OCI-LY7 (cell line): Measurements from ENCODE around the gene EYA2. TPM values are rescaled to one million over a fixed set of nuclear protein-coding genes. Genes with fewer than 3 reads are reported as not detected.

Experiments
- BruUV-seq: library from RNA; stranded (reverse); fragments of 400-500 nt; replicated peaks from 2 replicates; lab custom pipeline; 2021; lab: Mats Ljungman, UMichigan
- CTCF ChIA-PET: fragments of 300-600 bp; sonication (Branson Sonifier 250); formaldehyde crosslinking; loops from one replicate; lab custom pipeline; 2022; ENCODE audit warnings: antibody characterized with exemption; ENCODE audit not compliant: unreplicated experiment; lab: Charles Lee
- POLR2A ChIA-PET: fragments of 300-600 bp; sonication (Branson Sonifier 250); formaldehyde crosslinking; loops from one replicate; lab custom pipeline; 2022; ENCODE audit warnings: antibody characterized with exemption; lab: Charles Lee
- DNase-seq: peaks from one replicate; pipeline ENCODE4 v3.0.0-alpha.2; 2015; ENCODE audit warnings: low spot score
- H2AFZ ChIP-seq: fragments of 200-600 bp; sonication (generic), shearing (Covaris generic); 2 replicates; pipeline ENCODE4 v1.6.1; 2014; ENCODE audit warnings: mild to moderate bottlenecking, antibody characterized with exemption, low read length, moderate library complexity
- H3K27ac ChIP-seq: fragments of 200-600 bp; sonication (generic); 2 replicates; pipeline ENCODE4 v1.5.1; 2014; ENCODE audit warnings: mixed run types, low read depth, mild to moderate bottlenecking, moderate library complexity, low read length, inconsistent platforms; ENCODE audit not compliant: poor library complexity, severe bottlenecking
- H3K36me3 ChIP-seq: fragments of 200-600 bp; sonication (generic); 2 replicates; pipeline ENCODE4 v1.6.1; 2014; ENCODE audit warnings: mild to moderate bottlenecking, antibody characterized with exemption, low read length, moderate library complexity, mixed read lengths; ENCODE audit not compliant: insufficient read depth
- H3K4me1 ChIP-seq: fragments of 200-600 bp; sonication (generic); 2 replicates; pipeline ENCODE4 v1.5.1; 2014; ENCODE audit warnings: mild to moderate bottlenecking, low read length; ENCODE audit not compliant: insufficient read depth, poor library complexity, severe bottlenecking
- H3K4me2 ChIP-seq: fragments of 200-600 bp; sonication (generic); 2 replicates; pipeline ENCODE4 v1.6.1; 2014; ENCODE audit warnings: mild to moderate bottlenecking, low read length
- H3K4me3 ChIP-seq: fragments of 200-600 bp; sonication (generic); 2 replicates; pipeline ENCODE4 v1.5.1; 2014; ENCODE audit warnings: mild to moderate bottlenecking, low read depth, low read length; ENCODE audit not compliant: poor library complexity, severe bottlenecking
- H3K79me2 ChIP-seq: fragments of 200-600 bp; sonication (generic); 2 replicates; pipeline ENCODE4 v1.6.1; 2016; ENCODE audit warnings: low read depth, mild to moderate bottlenecking, low read length, moderate library complexity, mixed read lengths; ENCODE audit not compliant: insufficient read depth
- H3K9me2 ChIP-seq: fragments of 200-600 bp; sonication (generic); 2 replicates; pipeline ENCODE4 v1.6.1; 2016; ENCODE audit warnings: mild to moderate bottlenecking, low read length, mixed read lengths; ENCODE audit not compliant: insufficient read depth
- H3K9me3 ChIP-seq: fragments of 200-600 bp; sonication (generic); 2 replicates; pipeline ENCODE4 v1.6.1; 2014; ENCODE audit warnings: mild to moderate bottlenecking, mixed run types, low read length, mixed read lengths
- H4K20me1 ChIP-seq: fragments of 200-600 bp; sonication (generic); 2 replicates; pipeline ENCODE4 v1.6.1; 2014; ENCODE audit warnings: mild to moderate bottlenecking, antibody characterized with exemption, low read length, moderate library complexity, mixed read lengths; ENCODE audit not compliant: insufficient read depth
- CTCF ChIP-seq: fragments of 200-600 bp; sonication (generic); conservative IDR thresholded peaks from 2 replicates; pipeline ENCODE4 v1.5.1; 2014; ENCODE audit warnings: mild to moderate bottlenecking, antibody characterized with exemption, low read length, moderate library complexity, mixed read lengths
- EZH2phosphoT487 ChIP-seq: fragments of 200-600 bp; sonication (generic); IDR thresholded peaks from 2 replicates; pipeline ENCODE4 v1.6.1; 2018; ENCODE audit warnings: low read depth, borderline replicate concordance, mild to moderate bottlenecking, mixed run types, antibody characterized with exemption, low read length, moderate library complexity, mixed read lengths
- intact Hi-C: fragments of 100-400 bp; cut with micrococcal nuclease; formaldehyde crosslinking; loops from one replicate; pipeline ENCODE4 v1.10.0; 2022; ENCODE audit not compliant: unreplicated experiment
- total RNA-seq, 2 experiments: library from RNA; depleted of rRNA in 1 of 2; stranded (reverse); fragments of >200 nt in 1 of 2; shearing (Covaris generic) in 1 of 2; gene quantifications; 2 replicates each; pipeline ENCODE4 v1.2.3, GENCODE V29; 2014 to 2022

EYA2 gene
- total RNA-seq, 2 experiments from 2014 or later, result not detected

GRCh38 chr20:46951840-46952497 is 57.3 kb downstream of the EYA2 start:
- Histone ChIP-seq H3K36me3 (no peaks in the 10 kb centered on the region), H2AFZ (no peak overlapping the region), H3K4me2 (no peak overlapping the region), H3K79me2 (no peaks in the 10 kb centered on the region), H3K9me3 (peaks cover 13% of the 10 kb centered on the region), H3K4me3 (no peak overlapping the region), H3K27ac (no peak overlapping the region), H3K4me1 (no peaks in the 10 kb centered on the region), H3K9me2 (no peaks in the 10 kb centered on the region), H4K20me1 (no peaks in the 10 kb centered on the region)
- no peak for DNase-seq
- TF ChIP-seq EZH2phosphoT487 (no peak), CTCF (no peak)
- no TSS peak for BruUV-seq
- ChIA-PET CTCF (no interaction called here), POLR2A (no interaction called here)
- intact Hi-C loops, result no loop called here

- intact Hi-C loops, result no loop called here
- BruUV-seq, result no TSS peak
- H3K9me2 ChIP-seq, result no peaks in the 10 kb centered on the region
- CTCF ChIA-PET, result no interaction called here
- H3K27ac ChIP-seq, result no peak overlapping the region
- no peaks in the 10 kb centered on the region for H3K4me1 ChIP-seq
- TF ChIP-seq CTCF (no peak), EZH2phosphoT487 (no peak)
- DNase-seq, result no peak
- H3K36me3 ChIP-seq, result no peaks in the 10 kb centered on the region
- H3K4me2 ChIP-seq, result no peak overlapping the region
- H3K4me3 ChIP-seq, result no peak overlapping the region
- peaks cover 16% of the 10 kb centered on the region for H3K9me3 ChIP-seq
- no peaks in the 10 kb centered on the region for H3K79me2 ChIP-seq
- POLR2A ChIA-PET, result no interaction called here
- no peak overlapping the region for H2AFZ ChIP-seq
- H4K20me1 ChIP-seq, result no peaks in the 10 kb centered on the region
These were observed 59.0 kb downstream of the EYA2 start for GRCh38 chr20:46953596-46953995.

GRCh38 chr20:46954490-46955038 is 59.9 kb downstream of the EYA2 start:
- Histone ChIP-seq H3K79me2 (no peaks in the 10 kb centered on the region), H3K9me3 (peaks cover 16% of the 10 kb centered on the region), H4K20me1 (no peaks in the 10 kb centered on the region), H3K4me3 (no peak overlapping the region), H2AFZ (no peak overlapping the region), H3K36me3 (no peaks in the 10 kb centered on the region), H3K4me1 (no peaks in the 10 kb centered on the region), H3K9me2 (no peaks in the 10 kb centered on the region), H3K27ac (no peak overlapping the region), H3K4me2 (no peak overlapping the region)
- no peak for DNase-seq
- TF ChIP-seq EZH2phosphoT487 (no peak), CTCF (no peak)
- POLR2A ChIA-PET, result interaction anchor here (0.6 kb wide), 1 partner anchor 1137 kb away, joined by 9 read pairs; no protein-coding TSS in a partner anchor
- CTCF ChIA-PET, result no interaction called here
- no TSS peak for BruUV-seq
- intact Hi-C loops, result no loop called here
